ENCODE results near the gene NINJ2.

GRCh38 chr12:643475-644302 lies 19.6 kb downstream of the NINJ2 start:
- no peak for TF ChIP-seq CHD2 (IDR thresholded peaks at IDR 0.05; ENCODE audit: low read length, partially characterized antibody)
- no peak for TF ChIP-seq CTCF (IDR thresholded peaks at IDR 0.05)
- no peak for TF ChIP-seq REST (IDR thresholded peaks at IDR 0.05)
- TF ChIP-seq BCL3 (IDR thresholded peaks at IDR 0.05): no peak
- no peak for TF ChIP-seq BHLHE40 (IDR thresholded peaks at IDR 0.05; ENCODE audit: low read depth, low read length)
- TF ChIP-seq FOXS1 (CRISPR knock-in tag; IDR thresholded peaks at IDR 0.05): no peak
- no peak for TF ChIP-seq EP300 (IDR thresholded peaks at IDR 0.05)
- TF ChIP-seq HMGXB4 (CRISPR knock-in tag; IDR thresholded peaks at IDR 0.05; ENCODE audit: borderline replicate concordance): no peak
- TF ChIP-seq RARB (CRISPR knock-in tag; IDR thresholded peaks at IDR 0.05): no peak

All from A549 (cell line).